ENCODE results near the gene CAPN7.

Gene CAPN7

GRCh38 chr3:15292765-15293522, 86.9 kb downstream of the CAPN7 start:
- in situ Hi-C loops (cut with HindIII; ENCODE audit: low sequenced_read_pairs): no loop called here

- in situ Hi-C loops (cut with HindIII; ENCODE audit: low sequenced_read_pairs): no loop called here
Measured at GRCh38 chr3:15294929-15295328, 88.9 kb downstream of the CAPN7 start.

- in situ Hi-C loops (cut with HindIII; ENCODE audit: low sequenced_read_pairs): no loop called here
Measured at GRCh38 chr3:15295506-15295905, 89.5 kb downstream of the CAPN7 start.

- in situ Hi-C loops (cut with HindIII; ENCODE audit: low sequenced_read_pairs): no loop called here
Measured at GRCh38 chr3:15297608-15298350, 91.7 kb downstream of the CAPN7 start.

- in situ Hi-C loops (cut with HindIII; ENCODE audit: low sequenced_read_pairs): no loop called here
Measured at GRCh38 chr3:15298504-15298903, 92.5 kb downstream of the CAPN7 start.

GRCh38 chr3:15299036-15299435, 93.0 kb downstream of the CAPN7 start:
- in situ Hi-C loops (cut with HindIII; ENCODE audit: low sequenced_read_pairs): no loop called here

GRCh38 chr3:15300323-15301078, 94.5 kb downstream of the CAPN7 start:
- in situ Hi-C loops (cut with HindIII; ENCODE audit: low sequenced_read_pairs): no loop called here

- in situ Hi-C loops (cut with HindIII; ENCODE audit: low sequenced_read_pairs): no loop called here
Measured at GRCh38 chr3:15301761-15302160, 95.7 kb downstream of the CAPN7 start.

Measured in DLD1 (cell line).